Stimulated activated CD8-positive, alpha-beta memory T cell treated with anti-CD3 and anti-CD28 coated beads, Interleukin-7, amount 100 ng/mL, for 1 hour (primary cell): ENCODE results near the gene RC3H1.

ENCODE experiments used
- DNase-seq, 2 donors: peaks; one replicate each; pipeline ENCODE4 v3.0.0-alpha.2; 2020; ENCODE audit warnings: low read depth in 2 of 2

The RC3H1 gene

DNA sequence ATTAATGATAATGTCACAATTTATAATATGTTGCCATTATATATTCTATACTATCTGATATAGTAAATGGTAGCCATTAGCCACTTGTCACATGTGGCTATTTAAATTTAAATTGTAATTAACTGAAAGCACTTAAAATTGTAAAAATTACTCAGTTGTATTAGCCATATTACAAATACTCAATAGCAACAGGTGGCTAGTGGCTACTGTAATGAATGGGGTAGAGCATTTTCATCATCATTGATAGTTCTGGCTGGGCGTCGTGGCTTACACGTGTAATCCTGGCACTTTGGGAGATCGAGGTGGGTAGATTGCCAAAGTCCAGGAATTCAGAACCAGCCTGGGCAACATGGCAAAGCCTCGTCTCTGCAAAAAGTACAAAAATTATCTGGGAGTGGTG, 137.5 kb downstream of the RC3H1 start:
- no peak for DNase-seq
